CMK (cell line): ENCODE results near the gene WFDC8.
"Not testable (repeated sequence)": the region's sequence is repeated elsewhere in the genome, so short reads cannot be mapped to it uniquely, and the experiment has no call there.

Experiments
- DNase-seq: peaks from one replicate; pipeline ENCODE4 v3.0.0-alpha.2; 2010; ENCODE audit warnings: low read depth

The WFDC8 gene

GRCh38 chr20:45579184-45579583 lies at the start of gene WFDC8:
Gene WFDC8, minus strand, starts transcription at chr20:45579284. Its CDS starts 37 bp downstream, at chr20:45579247.
- no peak for DNase-seq

- no peak for DNase-seq
Measured at GRCh38 chr20:45626540-45626939, 47.5 kb upstream of the WFDC8 start.

- no peak for DNase-seq
Measured at GRCh38 chr20:45621593-45621992, 42.5 kb upstream of the WFDC8 start.

- no peak for DNase-seq
Measured at GRCh38 chr20:45617591-45617990, 38.5 kb upstream of the WFDC8 start.

- no peak for DNase-seq
Measured at GRCh38 chr20:45612314-45612713, 33.2 kb upstream of the WFDC8 start.

- DNase-seq, result no peak
Measured at GRCh38 chr20:45611054-45611453, 32.0 kb upstream of the WFDC8 start.

GRCh38 chr20:45607810-45608209 lies 28.7 kb upstream of the WFDC8 start:
- DNase-seq, result no peak

GRCh38 chr20:45595235-45595634 lies 16.2 kb upstream of the WFDC8 start:
- DNase-seq, result no peak

GRCh38 chr20:45593498-45593897 lies 14.4 kb upstream of the WFDC8 start:
- DNase-seq, result no peak

GRCh38 chr20:45592574-45593189 lies 13.6 kb upstream of the WFDC8 start:
- peak; percentile 5 for DNase-seq

GRCh38 chr20:45589725-45590124 lies 10.6 kb upstream of the WFDC8 start:
- DNase-seq, result no peak

- DNase-seq, result no peak
Measured at GRCh38 chr20:45588800-45589199, 9.7 kb upstream of the WFDC8 start.

- not testable (repeated sequence) for DNase-seq
Measured at GRCh38 chr20:45585986-45586385, 6.9 kb upstream of the WFDC8 start.

GRCh38 chr20:45584294-45584693 lies 5.2 kb upstream of the WFDC8 start:
- DNase-seq, result not testable (repeated sequence)

- DNase-seq, result no peak
Measured at GRCh38 chr20:45583502-45583901, 4.4 kb upstream of the WFDC8 start.

GRCh38 chr20:45581702-45582101 lies 2.6 kb upstream of the WFDC8 start:
- no peak for DNase-seq

- no peak for DNase-seq
Measured at GRCh38 chr20:45578231-45578630, 853 bp downstream of the WFDC8 start.

GRCh38 chr20:45576995-45577394 lies 2.1 kb downstream of the WFDC8 start:
- DNase-seq, result no peak

GRCh38 chr20:45575931-45576330 lies 3.2 kb downstream of the WFDC8 start:
- DNase-seq, result no peak

- not testable (repeated sequence) for DNase-seq
Measured at GRCh38 chr20:45569650-45570049, 9.4 kb downstream of the WFDC8 start.

GRCh38 chr20:45564760-45565276 lies 14.3 kb downstream of the WFDC8 start:
- no peak for DNase-seq

GRCh38 chr20:45555198-45555597 lies 23.9 kb downstream of the WFDC8 start:
- DNase-seq, result no peak

GRCh38 chr20:45552456-45552855 lies 26.6 kb downstream of the WFDC8 start:
- no peak for DNase-seq

- no peak for DNase-seq
Measured at GRCh38 chr20:45550765-45551164, 28.3 kb downstream of the WFDC8 start.
